GM18498 (cell line): Measurements from ENCODE around the gene CUL1.
"Not testable (repeated sequence)": the region's sequence is repeated elsewhere in the genome, so short reads cannot be mapped to it uniquely, and the experiment has no call there.

ENCODE experiments used
- ATAC-seq: cut with Tn5 transposase; IDR thresholded peaks from one replicate; pipeline ENCODE4 v1.9.1; 2021; ENCODE audit warnings: mild to moderate bottlenecking, moderate library complexity; ENCODE audit not compliant: unreplicated experiment

The CUL1 gene

GRCh38 chr7:148696787-148697186, 1.9 kb upstream of the CUL1 start:
- no peak for ATAC-seq

GRCh38 chr7:148697256-148698006, 1.3 kb upstream of the CUL1 start:
- no peak for ATAC-seq

GRCh38 chr7:148698007-148698396, 701 bp upstream of the CUL1 start:
- no peak for ATAC-seq

- ATAC-seq: peak; percentile 47
Measured at GRCh38 chr7:148699024-148699781, 500 bp downstream of the CUL1 start.

- ATAC-seq: peak; percentile 33
Measured at GRCh38 chr7:148699782-148700629, 1.3 kb downstream of the CUL1 start.

DNA sequence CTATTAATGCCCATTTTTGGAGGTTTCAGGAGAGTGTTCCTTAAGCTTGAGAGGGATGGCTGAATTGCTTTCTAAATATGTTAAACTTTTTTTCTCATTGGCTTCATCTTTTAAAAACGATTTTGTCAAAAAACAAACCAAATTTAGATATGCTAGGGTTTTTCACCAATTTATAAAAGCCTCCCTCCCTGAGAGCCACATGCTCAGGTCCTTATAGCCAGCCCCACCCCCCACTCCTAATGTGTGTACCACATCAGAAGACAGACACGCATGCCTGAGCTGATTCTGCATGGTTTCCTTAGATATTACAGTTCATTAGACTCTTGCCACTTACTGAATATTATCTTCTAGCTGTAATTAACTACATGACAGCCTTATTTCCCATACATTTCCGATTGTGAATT, 2.0 kb downstream of the CUL1 start:
- no peak for ATAC-seq

- ATAC-seq: no peak
Measured at GRCh38 chr7:148701414-148701813, 2.7 kb downstream of the CUL1 start.

DNA sequence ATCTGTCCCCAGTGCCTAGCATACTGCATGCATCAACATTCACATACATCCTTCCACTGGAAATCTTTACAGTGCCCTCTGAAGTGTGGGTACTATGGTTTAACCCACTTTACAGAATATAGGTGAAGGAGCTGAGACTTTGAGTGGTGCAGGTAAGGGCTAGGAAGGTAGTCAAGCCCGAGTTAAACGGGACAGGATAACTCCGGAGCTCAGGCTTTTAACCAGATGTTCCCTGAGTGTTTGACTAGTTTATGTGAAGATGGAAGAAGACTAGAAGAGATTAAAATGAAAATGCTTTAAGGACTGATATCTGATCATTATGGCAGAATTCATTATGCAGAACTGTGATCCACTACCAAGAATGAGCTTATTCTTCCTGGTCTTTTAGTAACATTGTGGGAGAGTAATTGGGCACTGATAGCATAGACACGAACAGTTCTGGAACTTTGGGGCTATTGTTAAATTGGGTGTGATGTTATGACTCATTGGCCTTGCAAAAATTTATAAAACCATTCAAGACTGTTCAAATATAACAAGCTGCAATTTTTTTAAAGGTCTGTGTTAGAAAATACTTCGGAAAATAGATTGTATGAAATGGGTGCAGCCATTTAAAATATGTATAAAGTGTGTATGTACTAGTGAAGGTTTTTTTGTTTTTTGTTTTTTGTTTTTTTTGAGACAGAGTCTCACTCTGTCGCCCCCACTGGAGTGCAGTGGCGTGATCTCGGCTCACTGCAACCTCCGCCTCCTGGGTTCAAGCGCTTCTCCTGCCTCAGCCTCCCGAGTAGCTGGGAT, 4.4 kb downstream of the CUL1 start:
- ATAC-seq: no peak

DNA sequence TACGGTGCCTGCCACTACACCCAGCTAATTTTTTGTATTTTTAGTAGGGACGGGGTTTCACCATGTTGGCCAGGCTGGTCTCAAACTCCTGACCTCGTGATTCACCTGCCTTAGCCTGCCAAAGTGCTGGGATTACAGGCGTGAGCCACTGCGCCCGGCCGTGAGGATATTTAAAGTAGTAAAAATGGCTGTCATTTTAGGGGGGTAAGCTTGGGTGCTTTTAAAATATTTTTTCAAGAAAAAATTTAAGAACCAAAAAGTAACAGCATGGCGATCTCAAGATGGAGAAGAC, 4.9 kb downstream of the CUL1 start:
- ATAC-seq: not testable (repeated sequence)

GRCh38 chr7:148704189-148704588, 5.5 kb downstream of the CUL1 start:
- ATAC-seq: no peak

GRCh38 chr7:148704970-148705369, 6.3 kb downstream of the CUL1 start:
- no peak for ATAC-seq

GRCh38 chr7:148706368-148706767, 7.7 kb downstream of the CUL1 start:
- ATAC-seq: no peak

DNA sequence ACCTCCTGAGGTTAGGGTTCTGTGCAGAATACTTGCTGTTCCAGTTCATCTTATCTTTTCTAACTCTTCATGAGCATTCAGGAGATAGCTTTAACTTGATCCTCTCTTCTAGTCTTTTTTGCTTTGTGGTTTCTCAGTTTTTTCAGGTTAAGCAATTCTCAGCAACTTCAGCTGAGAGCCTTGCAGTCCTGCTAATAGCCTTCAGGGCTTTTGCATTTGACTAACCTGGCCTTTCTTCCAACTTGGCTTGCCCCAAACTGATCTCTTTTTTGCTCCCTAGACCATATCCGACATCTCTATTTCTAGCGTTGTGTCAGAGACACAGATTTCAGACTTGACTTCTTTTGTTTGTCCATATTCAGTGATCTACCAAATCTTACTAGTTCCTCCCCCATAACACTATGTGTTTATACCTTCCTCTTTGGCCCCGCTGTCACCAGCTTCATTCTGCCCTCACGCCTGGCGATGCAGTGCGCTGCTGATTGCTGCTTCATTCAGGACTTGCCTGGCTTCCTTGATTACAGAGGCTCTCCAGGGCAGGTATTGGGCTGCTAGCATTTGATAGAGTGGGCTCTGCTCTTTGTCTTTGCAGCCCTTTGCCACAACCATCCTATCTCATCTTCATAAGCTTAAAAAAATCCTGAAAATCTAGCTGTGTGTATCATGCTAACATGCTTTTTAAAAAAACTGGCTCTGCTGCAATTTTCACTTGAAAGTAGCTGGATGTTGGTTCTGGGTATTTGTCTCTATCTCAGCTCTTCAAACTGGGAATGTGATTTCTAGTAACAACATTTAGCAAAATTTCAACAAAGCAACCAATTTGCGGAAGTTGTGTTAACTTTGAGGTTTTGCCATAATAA, 9.6 kb downstream of the CUL1 start:
- no peak for ATAC-seq

GRCh38 chr7:148709014-148709413, 10.3 kb downstream of the CUL1 start:
- ATAC-seq: no peak

- not testable (repeated sequence) for ATAC-seq
Measured at GRCh38 chr7:148710426-148710825, 11.7 kb downstream of the CUL1 start.

GRCh38 chr7:148711191-148712102, 12.7 kb downstream of the CUL1 start:
- no peak for ATAC-seq

GRCh38 chr7:148712678-148713329, 14.1 kb downstream of the CUL1 start:
- peak; percentile 66 for ATAC-seq

DNA sequence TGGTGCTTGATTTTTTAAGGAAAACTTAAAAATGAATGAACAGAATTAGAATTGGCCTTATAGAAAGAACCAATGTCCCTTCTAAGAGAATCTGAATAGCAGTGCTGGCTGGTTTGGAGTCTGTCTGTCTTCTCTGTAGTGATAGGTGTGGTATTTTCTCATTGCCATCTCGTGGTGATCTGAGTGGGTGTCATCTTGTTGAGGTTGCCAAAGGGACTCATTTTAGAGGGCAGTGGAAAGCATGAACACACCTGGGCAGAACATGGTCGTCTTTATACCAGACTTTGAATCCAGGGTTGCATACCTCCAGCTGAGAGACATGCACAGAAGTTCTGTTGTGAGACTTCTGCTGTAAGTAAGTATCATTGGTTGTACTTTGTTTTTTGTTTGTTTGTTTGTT, 15.8 kb downstream of the CUL1 start:
- no peak for ATAC-seq
